ENCODE data around the gene NRG3.

Gene NRG3

DNA sequence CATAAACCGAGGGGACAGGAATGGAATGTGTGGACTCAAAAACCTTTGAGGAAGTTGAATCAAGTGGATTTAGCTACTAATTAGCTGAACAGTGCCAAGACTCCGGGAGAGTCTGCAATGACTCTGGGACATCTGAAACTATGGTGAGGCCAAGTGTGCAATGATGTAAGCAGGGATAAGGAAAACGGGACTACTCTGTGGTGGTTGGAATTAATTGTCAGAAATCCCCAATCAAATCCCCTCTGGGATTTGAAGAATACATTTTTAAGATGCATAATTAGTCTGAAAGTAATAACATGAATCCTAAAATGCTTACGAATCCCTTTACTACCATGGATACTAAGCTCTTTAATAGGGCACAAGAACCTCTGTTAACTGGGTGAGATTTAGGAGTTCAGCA lies 602.8 kb downstream of the NRG3 start:
- no peak overlapping the region for H3K4me3 ChIP-seq (replicated peaks; ENCODE audit: low read depth, low read length)
- TF ChIP-seq, protein P1, sequence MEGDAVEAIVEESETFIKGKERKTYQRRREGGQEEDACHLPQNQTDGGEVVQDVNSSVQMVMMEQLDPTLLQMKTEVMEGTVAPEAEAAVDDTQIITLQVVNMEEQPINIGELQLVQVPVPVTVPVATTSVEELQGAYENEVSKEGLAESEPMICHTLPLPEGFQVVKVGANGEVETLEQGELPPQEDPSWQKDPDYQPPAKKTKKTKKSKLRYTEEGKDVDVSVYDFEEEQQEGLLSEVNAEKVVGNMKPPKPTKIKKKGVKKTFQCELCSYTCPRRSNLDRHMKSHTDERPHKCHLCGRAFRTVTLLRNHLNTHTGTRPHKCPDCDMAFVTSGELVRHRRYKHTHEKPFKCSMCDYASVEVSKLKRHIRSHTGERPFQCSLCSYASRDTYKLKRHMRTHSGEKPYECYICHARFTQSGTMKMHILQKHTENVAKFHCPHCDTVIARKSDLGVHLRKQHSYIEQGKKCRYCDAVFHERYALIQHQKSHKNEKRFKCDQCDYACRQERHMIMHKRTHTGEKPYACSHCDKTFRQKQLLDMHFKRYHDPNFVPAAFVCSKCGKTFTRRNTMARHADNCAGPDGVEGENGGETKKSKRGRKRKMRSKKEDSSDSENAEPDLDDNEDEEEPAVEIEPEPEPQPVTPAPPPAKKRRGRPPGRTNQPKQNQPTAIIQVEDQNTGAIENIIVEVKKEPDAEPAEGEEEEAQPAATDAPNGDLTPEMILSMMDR (IDR thresholded peaks at IDR 0.05; ENCODE audit: low read depth, low read length, missing control alignments): no peak
- no peak for DNase-seq (ENCODE audit: extremely low read depth, low read depth)

DNA sequence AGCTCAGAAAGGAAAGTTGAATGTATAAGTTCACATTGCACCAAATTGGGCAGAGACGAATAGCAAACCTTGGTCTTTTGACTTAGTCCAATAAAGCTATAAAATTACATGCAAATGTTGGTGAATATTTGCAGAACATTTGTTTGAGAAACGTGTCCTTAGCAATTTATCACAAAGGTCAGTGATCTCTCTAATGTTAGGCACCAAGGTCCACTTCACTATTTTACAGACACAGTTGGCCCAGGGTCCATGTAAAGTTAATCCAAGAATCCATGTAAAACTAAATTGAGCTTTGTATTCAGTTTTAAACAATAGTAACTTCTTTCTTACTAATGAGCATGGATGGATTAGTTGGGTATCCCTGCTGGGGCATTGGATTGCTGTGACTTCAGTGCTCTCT lies 617.7 kb downstream of the NRG3 start:
- H3K4me3 ChIP-seq (replicated peaks; ENCODE audit: low read depth, low read length): no peak overlapping the region
- no peak for DNase-seq (ENCODE audit: extremely low read depth, low read depth)
- TF ChIP-seq, protein P1 (IDR thresholded peaks at IDR 0.05; ENCODE audit: low read depth, low read length, missing control alignments): no peak

DNA sequence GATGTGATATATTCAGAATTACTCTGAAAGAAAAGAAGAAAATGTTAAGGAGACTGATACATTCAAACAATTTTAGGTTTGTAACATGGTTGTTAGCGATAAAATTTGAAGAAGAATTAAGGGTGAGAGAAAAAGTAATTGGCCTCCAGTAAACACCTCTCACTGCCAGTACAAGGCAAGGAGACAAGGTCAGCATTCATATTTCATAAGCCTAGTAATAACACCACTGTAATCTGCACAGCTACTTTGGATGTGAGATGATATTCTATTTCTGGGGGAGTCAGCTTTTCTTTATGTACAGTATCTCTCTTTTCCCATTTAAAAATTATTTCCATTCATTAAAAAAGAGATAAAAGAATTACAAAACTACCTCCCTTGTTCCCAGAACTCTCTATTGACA lies 621.1 kb downstream of the NRG3 start:
- TF ChIP-seq, protein P1 (IDR thresholded peaks at IDR 0.05; ENCODE audit: low read depth, low read length, missing control alignments): no peak
- no peak for DNase-seq (ENCODE audit: extremely low read depth, low read depth)
- no peak overlapping the region for H3K4me3 ChIP-seq (replicated peaks; ENCODE audit: low read depth, low read length)

DNA sequence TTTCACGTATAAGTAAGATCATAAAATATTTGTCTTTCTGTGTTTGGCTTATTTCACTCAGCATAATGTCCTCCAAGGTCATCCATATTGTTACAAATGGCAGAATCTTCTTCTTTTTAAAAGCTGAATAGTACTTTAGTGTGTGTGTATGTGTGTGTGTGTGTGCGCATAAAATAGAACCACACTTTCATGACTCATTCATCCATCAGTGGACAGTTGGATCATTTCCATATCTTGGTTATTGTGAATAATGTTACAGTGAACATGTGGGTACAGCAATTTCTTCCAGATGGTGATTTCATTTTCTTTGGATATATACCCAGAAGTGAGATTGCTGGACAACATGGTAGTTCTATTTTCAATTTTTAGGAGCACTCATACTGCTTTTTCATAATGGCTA lies 622.4 kb downstream of the NRG3 start:
- no peak overlapping the region for H3K4me3 ChIP-seq (replicated peaks; ENCODE audit: low read depth, low read length)
- TF ChIP-seq, protein P1 (IDR thresholded peaks at IDR 0.05; ENCODE audit: low read depth, low read length, missing control alignments): no peak
- no peak for DNase-seq (ENCODE audit: extremely low read depth, low read depth)

DNA sequence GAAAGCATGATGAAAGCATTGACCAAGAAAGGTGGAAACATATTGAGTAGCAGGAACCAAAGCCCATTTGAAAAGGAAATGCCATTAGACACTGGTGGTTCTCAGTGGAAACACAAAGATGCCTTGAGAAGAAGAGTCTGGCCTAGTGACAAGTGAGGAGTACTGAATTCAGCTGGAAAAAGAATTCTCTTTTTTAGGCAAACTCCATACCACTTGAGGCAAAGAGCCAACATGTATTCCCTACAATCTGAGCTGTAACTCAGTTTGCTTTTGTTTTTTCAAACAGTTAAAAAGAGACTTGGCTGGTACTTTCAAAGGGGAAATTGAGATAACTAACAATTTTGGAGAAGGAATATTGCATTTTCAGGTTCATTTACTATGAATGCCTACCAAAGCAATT lies 624.0 kb downstream of the NRG3 start:
- DNase-seq (ENCODE audit: extremely low read depth, low read depth): no peak
- TF ChIP-seq, protein P1 (IDR thresholded peaks at IDR 0.05; ENCODE audit: low read depth, low read length, missing control alignments): no peak
- H3K4me3 ChIP-seq (replicated peaks; ENCODE audit: low read depth, low read length): no peak overlapping the region

DNA sequence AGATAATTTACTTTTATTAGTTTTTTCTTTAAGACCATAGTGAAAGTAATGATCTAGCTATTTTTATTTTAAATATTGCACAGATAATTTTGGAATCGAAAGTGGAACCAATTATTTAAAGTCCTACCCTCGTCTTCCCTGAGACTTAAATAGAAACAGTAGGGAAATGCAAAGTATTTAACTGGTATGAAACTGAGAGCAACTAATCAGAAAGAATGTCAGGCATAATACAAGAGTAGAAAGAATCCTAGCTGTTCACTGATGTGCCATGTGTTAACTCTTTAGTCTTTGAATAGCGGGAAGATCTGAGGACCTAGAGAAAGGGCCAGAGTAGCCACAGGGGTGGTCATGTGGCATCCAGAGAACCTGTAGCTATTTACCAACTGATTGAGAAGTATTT lies 630.0 kb downstream of the NRG3 start:
- TF ChIP-seq, protein P1 (IDR thresholded peaks at IDR 0.05; ENCODE audit: low read depth, low read length, missing control alignments): no peak
- no peak overlapping the region for H3K4me3 ChIP-seq (replicated peaks; ENCODE audit: low read depth, low read length)
- DNase-seq (ENCODE audit: extremely low read depth, low read depth): no peak

DNA sequence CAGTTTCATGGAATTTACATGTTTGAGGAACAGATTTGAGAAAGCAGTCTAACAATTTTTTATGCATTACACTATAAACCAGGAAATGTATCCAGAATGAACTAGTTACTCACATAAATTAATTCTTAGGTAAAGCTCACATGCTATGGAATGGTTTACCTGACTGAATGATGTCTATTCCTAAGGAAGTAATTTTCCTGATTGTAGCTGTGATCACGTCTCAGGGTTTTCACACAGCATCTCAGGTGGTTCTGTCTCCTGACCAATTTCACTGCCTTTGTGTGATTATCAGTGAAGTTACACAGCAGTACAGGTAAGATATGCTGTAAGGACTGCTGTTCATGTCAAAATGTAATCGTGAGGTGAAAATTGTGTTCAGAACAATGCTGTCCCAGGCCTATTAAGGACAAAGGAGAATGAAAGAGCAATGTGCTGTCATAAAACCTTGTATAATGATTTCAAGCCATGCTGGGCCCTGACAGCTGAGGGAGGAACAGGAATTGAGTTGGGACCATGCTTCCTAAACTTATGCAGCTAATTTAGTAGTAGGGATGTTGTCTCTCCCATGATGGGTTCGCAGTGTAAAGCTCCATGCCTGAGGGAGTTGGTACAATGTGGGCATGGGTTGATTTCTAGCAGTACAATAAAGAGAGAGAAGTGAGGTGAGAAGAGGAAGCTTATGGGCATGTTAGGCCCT lies 631.8 kb downstream of the NRG3 start:
- DNase-seq (ENCODE audit: extremely low read depth, low read depth): no peak
- TF ChIP-seq, protein P1 (IDR thresholded peaks at IDR 0.05; ENCODE audit: low read depth, low read length, missing control alignments): no peak
- H3K4me3 ChIP-seq (replicated peaks; ENCODE audit: low read depth, low read length): no peak overlapping the region
